Epithelial cell of esophagus (primary cell): Measurements from ENCODE around the gene DGKG.

Experiments used
- DNase-seq: peaks from one replicate; pipeline ENCODE4 v3.0.0; 2010; ENCODE audit warnings: low read depth
- H3K4me3 ChIP-seq: 2 replicates; pipeline ENCODE4 v1.5.1; 2011; ENCODE audit warnings: mild to moderate bottlenecking, low read length, control low read depth
- CTCF ChIP-seq: IDR thresholded peaks from 2 replicates; pipeline ENCODE4 v1.5.1; 2011; ENCODE audit warnings: low read depth, mild to moderate bottlenecking, low read length, control low read depth, inconsistent platforms; ENCODE audit not compliant: insufficient read depth; ENCODE audit errors: missing control alignments

Gene DGKG

GRCh38 chr3:186368176-186368575 lies 6.1 kb upstream of the DGKG start:
- no peak for TF ChIP-seq CTCF
- DNase-seq = no peak

GRCh38 chr3:186367631-186368030 lies 5.6 kb upstream of the DGKG start:
- no peak for TF ChIP-seq CTCF
- no peak for DNase-seq
- H3K4me3 ChIP-seq = no peak overlapping the region

More at GRCh38 chr3:186368176-186368575, 6.1 kb upstream of the DGKG start:
- H3K4me3 ChIP-seq = no peak overlapping the region

DNA sequence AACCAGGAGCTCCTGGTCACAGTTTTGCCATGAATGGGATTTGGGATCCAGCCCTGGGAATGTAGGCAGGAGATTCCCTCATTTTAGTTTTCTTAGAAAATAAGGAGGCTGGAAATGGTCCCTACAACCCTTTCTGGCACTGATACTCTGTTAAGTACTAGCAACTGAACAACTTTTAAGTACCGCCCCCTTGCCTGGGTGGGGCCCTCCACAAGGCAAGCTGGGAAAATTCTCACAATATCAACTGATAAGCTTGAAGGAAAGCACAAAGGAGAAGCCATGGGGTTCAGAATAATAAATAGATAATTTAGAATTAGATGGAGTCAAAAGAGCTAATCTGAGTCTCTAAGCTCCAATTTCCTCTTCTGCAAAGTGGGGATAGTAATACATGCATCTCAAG lies 4.2 kb upstream of the DGKG start:
- H3K4me3 ChIP-seq = no peak overlapping the region
- TF ChIP-seq CTCF = no peak

DNA sequence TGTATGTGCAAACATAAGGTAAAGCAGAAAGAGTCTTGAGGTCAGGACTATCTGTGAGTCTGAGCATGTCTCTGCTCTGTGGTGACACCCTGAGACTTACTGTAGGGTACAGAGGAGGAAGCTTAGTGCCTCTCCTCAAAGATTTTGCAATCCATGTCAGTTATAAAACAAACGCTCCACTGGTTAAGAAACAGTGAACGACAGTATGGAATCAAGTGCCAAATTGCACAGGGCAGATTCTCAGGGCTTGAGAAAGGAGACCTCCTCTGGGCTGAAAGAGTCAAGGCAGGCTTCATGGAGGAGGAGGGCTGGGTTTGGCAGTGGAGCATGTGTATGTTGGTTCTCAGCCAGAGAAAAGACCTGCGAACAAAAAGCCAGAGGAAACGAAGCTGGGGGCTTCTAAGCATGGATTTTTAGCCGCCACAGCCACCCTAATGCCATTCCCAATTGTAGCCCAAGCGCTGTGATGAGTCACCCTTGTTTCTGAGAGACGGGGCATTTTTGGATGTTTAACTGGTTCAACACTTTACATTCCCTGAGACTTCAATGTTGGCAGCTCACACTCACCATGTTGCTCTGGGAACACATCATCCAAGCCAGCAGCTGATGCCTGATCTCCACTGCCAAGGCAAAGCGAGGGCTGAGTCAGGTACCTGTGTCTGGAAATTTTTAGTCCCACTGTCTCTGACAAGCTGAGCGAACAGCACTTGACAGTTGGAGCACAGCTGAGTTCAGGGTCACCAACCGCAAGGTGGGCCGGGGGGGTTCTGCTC lies 3.4 kb upstream of the DGKG start:
- peak; percentile 17 for DNase-seq
- no peak for TF ChIP-seq CTCF
- H3K4me3 ChIP-seq = no peak overlapping the region

More for the DNA sequence above, 4.2 kb upstream of the DGKG start:
- DNase-seq = no peak

DNA sequence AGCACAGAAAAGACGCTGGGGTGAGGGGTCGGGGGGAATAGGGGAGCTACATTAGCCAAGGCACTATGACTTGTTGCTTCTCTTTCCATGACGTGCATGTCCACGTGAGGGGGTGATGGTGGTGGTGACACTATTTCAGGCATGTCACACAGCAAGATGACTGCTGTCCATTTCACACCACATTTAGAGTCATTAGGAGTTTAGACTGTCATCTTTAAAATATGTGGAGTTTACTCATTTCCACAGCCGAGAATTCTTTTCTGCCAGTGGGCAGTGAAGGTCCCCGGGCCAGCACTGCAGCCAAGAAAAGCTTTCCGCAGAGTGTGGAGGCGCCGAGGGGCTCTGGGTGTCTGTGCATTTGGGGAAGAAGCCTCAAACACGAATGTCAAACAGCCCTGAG lies 954 bp upstream of the DGKG start:
- DNase-seq = no peak
- TF ChIP-seq CTCF = no peak
- no peak overlapping the region for H3K4me3 ChIP-seq

DNA sequence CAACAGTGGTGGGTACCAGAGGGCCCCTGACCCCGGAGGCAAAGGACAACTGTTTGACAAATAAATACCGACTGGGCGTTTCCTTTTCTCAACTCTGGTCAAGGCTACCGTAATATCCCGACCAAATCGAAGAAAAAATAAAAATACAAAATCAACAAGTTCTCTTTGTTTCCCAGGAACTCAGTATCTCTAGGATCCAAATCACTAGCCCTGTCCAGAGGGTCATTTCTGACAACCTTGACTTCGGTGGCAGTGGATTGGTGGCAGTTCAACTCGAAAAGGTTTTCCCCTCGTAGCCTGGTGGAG lies 456 bp upstream of the DGKG start:
- no peak for TF ChIP-seq CTCF
- no peak for DNase-seq
- H3K4me3 ChIP-seq = no peak overlapping the region

DNA sequence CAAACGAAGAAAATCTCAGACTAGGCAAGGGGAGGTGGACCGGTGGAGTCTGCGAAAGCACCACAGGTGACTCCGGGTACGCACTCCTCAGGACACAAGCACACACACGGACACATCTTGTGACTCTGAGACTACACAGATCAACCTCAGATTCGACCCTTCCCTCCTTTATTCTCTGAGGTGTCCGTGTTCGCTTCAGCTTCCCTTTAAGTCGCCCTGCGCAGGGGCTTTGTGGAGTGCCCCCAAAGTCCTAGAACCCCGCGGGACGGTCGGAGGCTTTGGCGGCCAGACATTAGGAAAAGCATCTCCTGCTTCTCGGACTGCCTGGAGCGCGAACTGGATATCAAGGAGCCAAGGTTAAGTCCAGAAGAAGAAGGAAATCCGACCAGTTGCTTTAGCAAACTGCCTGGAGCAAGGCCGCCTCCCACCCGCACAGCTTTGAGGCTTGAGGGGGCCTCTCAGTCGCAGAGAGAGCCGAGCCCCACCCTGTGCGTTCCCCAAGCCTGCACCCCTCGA lies 730 bp downstream of the DGKG start:
- H3K4me3 ChIP-seq = no peak overlapping the region
- TF ChIP-seq CTCF = no peak
- no peak for DNase-seq
